ENCODE results near the gene WBP2NL.
"Not testable (repeated sequence)": the region's sequence is repeated elsewhere in the genome, so short reads cannot be mapped to it uniquely, and the experiment has no call there.

WBP2NL gene

DNA sequence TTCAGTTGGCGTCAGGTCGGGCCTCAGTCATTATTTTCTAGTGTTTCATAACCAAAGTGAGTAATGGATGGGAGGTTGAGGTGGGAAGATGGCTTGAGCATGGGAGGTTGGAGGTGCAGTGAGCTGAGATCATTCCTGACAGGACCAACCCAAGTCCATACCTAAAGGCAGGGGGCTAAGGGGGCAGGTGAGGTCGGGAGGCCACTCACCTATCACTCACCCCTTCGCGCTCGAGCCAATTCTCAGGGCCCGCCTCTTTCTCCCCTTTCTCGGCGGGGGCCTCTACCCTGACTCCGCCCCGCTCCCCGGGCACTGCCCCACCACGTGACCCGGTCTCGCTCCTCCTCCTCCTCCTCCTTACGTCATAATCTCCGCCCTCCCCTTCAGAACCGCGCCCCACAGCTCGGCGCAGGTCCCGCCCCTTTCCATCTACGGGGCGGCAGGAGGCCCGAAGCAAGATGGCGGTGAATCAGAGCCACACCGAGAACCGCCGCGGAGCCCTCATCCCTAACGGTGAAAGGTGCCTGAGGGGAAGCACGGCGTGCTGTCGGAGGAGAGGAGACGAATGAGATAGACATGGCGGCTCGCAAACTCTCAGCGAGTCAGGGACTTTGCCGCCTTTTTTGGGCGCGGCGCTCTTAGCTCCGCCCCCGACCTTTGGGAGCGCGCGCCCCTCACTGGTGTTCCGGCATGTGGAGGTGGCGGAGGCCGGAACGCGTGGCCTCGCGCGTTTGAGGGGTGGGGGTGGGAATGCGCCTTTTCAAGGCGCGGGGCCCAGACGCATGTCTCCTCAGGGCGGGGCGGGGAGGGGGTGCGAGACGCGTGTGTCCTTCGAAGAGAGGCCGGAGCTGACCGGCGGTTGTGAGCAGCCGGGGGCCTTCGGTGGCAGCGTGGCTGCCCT lies at the start of gene WBP2NL:
WBP2NL (plus strand) TSS at position 428 of the 901 bp plus-strand sequence; CDS start at position 459, 31 bp downstream.
- DNase-seq (ENCODE audit: low read depth in 2 of 2), result peak; percentile 68 to 82

- DNase-seq (ENCODE audit: low read depth in 2 of 2), result not testable (repeated sequence)
Observed at GRCh38 chr22:41948928-41949296, 49.7 kb upstream of the WBP2NL start.

DNA sequence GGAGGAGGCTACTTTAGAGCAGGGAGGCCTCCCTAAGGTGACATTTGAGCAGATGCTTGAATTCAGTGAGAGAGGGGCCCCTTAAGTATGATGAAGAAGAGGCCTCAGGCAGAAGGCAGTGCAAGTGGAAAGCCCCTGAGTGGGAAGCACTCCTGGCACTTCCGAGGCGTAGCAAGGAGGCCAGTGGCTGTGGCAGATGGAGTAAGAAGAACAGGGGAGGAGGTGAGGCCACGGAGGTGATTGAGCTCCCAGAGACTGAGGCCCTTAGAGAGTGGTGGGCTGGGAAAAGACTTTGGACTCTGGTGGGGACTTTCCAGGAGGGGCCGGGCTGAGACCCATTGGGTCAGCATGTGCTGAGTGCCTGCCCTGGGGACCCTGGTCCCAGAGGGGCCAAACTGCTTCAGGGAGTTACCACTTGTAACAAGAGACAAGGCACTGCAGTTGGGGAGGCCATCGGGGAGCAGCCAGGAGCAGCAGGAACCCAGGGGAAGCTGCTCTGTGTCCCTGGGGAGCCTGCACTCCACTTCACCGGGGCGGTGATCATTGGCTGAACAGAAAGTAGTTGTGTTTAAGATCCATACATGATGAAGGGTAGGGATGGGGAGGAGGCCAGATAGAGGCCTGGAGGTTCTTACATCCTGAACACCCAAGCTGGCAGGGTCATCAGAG lies 49.2 kb upstream of the WBP2NL start:
- no peak for DNase-seq (ENCODE audit: low read depth in 2 of 2)

GRCh38 chr22:41951898-41952474 lies 46.6 kb upstream of the WBP2NL start, which contains the start of gene SMIM45:
Gene SMIM45, plus strand, starts transcription at chr22:41952150.
- no peak for DNase-seq (ENCODE audit: low read depth in 2 of 2)

DNA sequence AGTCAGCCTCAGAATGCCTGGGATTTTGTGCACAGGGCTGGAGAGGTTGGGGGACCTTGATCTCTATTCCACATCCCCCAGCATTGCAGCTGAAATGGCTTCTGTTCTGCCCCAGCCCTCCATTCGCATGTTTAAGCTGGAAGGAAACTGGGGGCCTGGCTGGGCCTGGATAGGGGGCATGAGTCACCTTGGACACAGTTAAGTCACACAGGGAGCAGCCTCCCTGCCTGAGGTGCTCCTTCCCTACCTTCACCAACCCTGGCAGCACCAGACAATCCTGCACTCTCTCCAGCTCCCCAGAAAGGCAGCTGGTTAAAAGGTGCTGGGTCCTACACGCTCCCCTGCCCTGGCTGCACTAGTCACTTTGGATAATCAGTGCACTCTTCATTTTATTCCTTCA lies 45.9 kb upstream of the WBP2NL start:
- no peak for DNase-seq (ENCODE audit: low read depth in 2 of 2)

DNA sequence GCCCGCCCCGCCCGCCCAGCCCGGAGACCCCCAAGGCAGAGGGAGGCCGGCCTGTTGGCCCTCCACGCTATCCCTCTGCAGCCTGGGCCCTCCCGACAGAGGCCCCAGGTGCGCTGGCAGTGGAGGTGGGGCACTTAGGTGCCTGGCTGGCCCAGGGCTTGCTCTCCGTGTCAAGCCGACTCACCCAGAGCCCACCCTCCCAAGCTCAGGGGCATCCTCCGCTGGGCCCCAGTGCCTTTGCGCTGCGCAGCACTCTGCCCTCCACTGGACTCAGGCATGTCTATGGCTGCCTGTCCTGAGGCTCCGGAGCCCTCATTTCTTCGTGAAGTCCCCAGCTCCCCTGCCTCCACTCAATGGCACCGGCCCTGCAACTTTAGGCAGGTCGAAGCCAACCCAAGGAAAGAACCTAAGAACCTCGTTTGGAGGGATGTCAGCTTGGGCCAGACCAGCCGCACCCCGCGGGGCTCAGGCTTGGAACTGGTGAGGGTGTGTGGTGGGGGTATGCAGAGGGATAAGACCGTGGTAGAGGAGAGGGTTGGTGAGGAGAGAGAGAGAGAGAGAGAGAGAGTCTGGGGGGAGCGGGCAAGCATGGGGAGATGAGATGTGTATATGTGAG lies 40.5 kb upstream of the WBP2NL start:
- no peak for DNase-seq (ENCODE audit: low read depth in 2 of 2)

DNA sequence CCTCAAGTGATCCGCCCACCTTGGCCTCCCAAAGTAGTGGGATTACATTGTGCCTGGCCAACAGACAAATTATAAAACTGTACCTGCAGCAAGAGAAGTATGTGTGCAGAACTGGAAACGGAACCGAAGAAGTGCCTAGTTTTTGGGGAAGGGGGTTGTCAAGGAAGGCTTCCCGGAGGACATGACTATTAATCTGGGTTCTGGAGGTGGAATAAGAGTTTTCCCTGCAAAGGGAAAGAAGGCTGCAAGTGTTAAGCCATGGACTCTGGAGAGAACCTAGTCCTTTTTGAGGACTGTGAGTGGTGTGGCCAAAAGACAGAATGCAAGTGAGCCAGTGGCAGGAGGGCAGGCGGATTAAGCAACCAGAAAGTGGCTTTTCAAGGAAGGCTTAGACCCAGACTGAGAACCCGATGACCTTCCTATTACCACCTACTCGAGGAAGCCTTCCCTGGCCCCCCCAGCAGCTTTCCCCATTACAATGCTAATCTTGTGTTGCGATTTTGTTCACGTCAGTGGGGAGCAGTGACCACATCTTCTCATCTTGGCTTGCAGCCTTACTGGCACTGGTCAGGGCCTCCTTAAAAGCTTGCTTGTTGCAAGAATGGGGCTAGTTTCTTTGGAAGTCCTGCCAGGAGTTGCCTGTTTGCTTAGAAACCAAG lies 35.0 kb upstream of the WBP2NL start:
- no peak for DNase-seq (ENCODE audit: low read depth in 2 of 2)

GRCh38 chr22:41964112-41964491 lies 34.5 kb upstream of the WBP2NL start:
- no peak for DNase-seq (ENCODE audit: low read depth in 2 of 2)

- DNase-seq (ENCODE audit: low read depth in 2 of 2), result no peak
Observed at GRCh38 chr22:41966225-41966606, 32.4 kb upstream of the WBP2NL start.

- DNase-seq (ENCODE audit: low read depth in 2 of 2), result no peak
Observed at GRCh38 chr22:41966607-41967240, 31.9 kb upstream of the WBP2NL start.

DNA sequence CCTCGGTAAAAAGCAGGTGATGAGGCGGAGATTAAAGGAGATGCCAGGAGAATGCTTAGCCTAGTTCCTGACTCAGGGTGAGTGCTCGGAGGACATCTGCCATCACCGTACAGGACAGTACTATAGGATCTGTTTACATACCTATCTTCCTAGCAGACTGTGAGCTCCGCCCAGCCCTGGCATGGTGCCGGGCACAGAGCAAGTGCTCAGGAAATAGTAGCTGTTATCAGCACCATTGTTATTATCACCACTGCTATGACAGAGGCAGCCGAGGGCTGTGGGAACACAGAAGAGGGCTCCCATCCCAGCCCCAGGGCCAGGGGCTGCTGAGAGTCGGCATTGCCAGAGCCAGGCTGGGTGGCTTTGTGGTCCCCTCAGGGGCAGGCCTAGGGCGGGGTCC lies 30.0 kb upstream of the WBP2NL start:
- DNase-seq (ENCODE audit: low read depth in 2 of 2), result no peak

GRCh38 chr22:41969110-41969646 lies 29.4 kb upstream of the WBP2NL start, which contains the start of gene SEPTIN3:
Gene SEPTIN3, plus strand, starts transcription at chr22:41969443. Its CDS starts 2,050 bp downstream, at chr22:41971493.
- DNase-seq (ENCODE audit: low read depth in 2 of 2), result no peak

DNA sequence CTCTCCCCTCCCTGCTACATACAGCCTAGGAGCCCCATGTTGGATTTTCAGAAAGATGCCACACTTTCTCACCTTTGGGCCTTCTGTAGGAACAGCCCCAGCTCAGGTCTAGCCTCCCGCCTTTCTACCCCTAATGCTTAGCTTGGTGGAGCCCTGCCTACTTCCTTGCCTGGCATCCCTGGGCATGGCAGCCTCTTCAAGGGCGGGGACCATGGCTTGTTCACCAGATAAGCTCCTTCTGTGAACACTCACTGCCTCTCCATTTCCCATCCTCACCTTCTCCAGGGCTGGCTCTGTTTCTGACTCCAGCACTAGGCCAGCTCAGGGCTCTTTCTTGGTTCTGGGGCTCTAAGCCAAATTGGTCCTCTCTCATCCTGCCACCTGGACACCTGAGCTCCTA lies 28.0 kb upstream of the WBP2NL start:
- no peak for DNase-seq (ENCODE audit: low read depth in 2 of 2)

- no peak for DNase-seq (ENCODE audit: low read depth in 2 of 2)
Observed at GRCh38 chr22:41971431-41971830, 27.2 kb upstream of the WBP2NL start.

- no peak for DNase-seq (ENCODE audit: low read depth in 2 of 2)
Observed at GRCh38 chr22:41974691-41975290, 23.8 kb upstream of the WBP2NL start.

DNA sequence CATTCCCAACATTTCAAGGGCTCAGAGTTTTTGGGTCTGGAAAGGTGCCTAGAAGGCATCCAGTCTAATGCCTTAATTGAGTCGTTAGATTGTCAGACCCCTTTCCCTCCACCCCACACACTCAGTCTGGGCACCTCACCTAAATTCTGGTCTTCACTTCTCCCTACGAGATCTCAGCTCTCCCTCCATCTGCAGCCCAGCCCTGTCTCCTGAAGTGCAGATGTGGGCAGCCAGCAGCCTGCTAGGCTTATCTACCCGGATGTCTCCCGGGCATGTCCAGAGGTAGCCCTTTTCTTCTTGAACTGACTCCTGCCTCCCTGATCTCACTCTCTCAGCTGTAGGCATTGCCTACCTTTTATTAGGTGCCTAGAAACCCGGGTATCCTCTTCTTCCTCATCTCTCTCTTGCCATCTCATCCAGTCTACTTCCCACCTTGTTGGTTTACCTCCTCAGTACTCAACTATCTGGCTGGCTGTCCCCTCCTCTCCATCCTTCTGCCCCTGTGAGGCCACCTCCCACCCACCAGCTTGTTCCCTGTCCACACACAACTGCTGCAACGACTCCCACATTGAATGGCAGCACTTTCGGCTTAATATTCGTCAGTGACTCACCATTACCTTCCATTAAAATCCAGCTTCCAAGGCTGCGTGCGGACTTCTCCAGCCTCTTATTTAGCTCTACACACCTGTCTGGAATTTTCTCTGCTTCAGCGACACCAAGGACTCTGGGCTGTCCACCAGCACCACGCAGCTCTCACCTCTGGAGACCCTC lies 23.1 kb upstream of the WBP2NL start:
- DNase-seq (ENCODE audit: low read depth in 2 of 2), result no peak

- peak in 1 of 2 donors; percentile 22 for DNase-seq (ENCODE audit: low read depth in 2 of 2)
Observed at GRCh38 chr22:41976070-41976901, 22.3 kb upstream of the WBP2NL start.

- DNase-seq (ENCODE audit: low read depth in 2 of 2), result no peak
Observed at GRCh38 chr22:41976961-41977566, 21.5 kb upstream of the WBP2NL start.
